HPDE6-E6E7 (cell line): ENCODE data around the gene PARL.
A peak's percentile ranks its signal among the peaks of the same experiment; 100 is the strongest.
"Not testable (repeated sequence)": the region's sequence is repeated elsewhere in the genome, so short reads cannot be mapped to it uniquely, and the experiment has no call there.

Experiments
- DNase-seq: peaks from one replicate; pipeline ENCODE4 v3.0.0; 2011; ENCODE audit warnings: missing footprints; ENCODE audit errors: extremely low spot score

Gene PARL

DNA sequence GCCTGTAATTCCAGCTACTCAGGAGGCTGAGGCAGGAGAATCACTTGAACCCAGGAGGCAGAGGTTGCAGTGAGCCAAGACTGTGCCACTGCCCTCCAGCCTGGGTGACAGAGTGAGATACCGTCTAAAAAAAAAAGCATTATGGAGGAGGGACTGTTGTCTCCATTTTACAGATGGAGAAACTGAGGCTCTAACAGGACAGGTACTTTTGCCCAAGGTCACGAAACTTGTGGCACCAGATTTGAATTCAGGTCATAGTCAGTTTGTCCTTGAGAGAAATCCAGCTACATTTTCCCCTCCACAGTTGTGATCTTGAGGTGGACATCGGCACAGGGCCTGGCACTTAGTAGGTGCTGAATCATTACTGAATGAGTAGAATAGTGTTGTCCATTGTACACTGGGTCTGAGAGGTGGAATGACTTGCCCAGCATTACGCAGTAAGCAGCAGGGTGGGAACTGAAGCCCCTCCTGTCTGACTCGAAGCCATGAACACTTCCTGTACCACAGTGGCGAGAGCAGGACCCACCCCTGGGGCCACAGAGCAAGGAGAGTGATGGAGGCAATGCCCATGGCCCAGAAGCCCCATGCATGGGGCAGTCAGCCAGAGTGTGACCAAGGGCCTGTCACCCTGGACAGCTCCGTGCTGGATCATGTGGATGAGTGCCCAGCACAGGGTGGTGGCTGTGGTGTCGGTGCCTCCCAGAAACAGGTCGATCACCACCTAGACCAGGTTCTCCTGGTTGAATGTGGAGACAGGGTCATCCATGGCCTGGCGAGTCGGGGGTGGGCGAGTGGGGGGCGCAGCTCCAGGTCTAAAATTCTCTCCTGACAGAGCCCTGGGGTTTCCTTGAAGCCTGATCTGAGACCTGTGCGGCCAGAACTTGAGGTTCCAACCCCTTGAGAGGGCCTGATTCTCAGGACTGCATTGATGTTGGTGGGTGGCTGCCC is 20.4 kb upstream of the PARL start:
- DNase-seq, result no peak

DNA sequence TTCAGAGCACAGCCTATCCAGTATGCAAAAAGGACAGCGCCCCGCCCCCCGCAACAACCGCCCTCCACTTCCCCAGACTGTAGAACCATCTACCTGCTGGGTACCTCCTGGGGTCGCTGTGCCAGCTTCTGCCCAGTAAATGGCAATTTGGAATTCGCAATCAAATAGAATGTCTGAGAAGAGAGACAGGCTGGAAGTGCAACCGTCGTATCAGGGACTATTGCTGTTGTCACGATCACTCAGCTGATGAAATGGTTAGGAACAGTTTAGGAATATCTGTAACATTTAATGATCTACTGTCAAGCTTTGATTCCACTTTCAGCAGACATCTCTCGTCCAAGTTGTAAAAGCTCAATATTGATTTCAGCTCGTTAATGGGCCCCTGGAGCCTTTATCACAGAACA is 13.3 kb upstream of the PARL start:
- no peak for DNase-seq

DNA sequence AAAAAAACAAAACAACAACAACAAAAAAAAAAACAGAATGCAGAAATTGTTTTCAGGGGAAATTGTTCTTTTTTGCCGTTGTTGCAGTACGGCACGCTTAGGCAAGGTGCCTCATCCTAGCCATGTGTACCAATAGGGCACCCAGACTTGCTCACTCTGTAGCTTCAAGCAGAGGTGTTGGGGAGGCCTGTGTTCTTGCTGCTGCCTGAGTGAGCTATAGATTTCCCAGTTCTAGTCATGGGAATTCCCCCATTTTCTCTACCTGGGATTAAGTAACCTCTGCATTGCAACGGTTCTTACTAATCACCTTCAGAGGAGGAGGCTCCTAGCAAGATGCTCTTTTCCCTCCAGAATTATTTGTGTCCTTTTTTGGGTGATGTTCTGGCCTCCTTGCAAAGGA is 12.9 kb upstream of the PARL start:
- DNase-seq, result no peak

DNA sequence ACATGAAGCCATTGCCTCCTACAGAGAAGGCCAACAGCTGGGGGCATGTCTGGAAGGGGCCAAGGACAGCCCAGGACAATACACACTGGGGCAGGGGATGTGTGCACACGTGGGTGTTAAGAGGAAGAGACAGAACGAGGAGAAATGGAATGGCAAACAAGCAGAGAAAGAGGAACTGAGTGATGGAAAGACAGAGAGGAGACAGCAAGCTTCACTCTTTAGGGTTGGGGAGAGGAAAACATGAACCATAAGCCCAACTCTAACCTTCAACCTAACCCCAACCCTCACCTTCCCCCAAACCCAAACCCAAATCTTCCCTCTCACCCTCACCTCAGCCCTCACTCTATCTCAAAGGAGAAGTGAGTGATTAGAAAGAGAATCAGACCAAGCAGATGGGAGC is 11.9 kb upstream of the PARL start:
- no peak for DNase-seq

DNA sequence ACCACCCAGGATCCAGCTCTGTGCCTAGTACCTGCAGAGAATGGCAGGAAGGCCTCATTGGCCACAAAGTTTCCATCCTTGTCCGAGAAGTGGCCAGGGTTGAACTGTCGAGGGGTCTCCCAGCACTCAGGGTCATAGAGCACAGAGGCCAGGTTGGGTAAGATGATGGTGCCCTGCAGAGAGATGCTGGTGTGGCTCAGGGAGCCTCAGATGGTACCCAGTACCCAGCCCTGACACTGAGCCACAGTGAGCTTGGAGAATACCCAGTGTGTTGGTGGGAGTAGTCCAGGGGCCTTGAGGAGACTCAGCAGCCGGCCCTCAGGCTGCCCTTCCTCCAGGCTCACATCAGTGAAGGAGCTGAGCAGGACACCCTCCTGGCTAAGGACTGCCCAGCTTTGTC is 11.5 kb upstream of the PARL start:
- no peak for DNase-seq

DNA sequence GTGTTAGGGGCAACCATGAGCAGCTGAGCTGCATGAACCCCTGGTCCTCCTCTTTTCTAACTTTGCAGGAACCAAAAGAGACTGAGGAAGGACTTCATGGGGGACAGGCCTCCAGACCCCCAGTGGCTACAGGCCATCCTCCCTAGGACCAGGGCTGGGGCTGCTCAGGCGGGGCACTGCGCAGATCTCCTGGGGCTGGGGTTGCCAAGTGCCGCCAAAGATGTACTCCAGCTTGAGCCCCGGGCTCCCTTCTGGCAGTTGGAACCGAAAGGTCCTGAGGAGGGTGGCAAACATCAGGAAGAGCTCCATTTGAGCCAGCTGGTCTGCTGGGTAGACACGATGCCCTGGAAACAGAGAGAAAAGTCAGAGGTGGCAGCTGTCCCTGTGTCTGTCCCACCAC is 11.1 kb upstream of the PARL start:
- DNase-seq, result no peak

DNA sequence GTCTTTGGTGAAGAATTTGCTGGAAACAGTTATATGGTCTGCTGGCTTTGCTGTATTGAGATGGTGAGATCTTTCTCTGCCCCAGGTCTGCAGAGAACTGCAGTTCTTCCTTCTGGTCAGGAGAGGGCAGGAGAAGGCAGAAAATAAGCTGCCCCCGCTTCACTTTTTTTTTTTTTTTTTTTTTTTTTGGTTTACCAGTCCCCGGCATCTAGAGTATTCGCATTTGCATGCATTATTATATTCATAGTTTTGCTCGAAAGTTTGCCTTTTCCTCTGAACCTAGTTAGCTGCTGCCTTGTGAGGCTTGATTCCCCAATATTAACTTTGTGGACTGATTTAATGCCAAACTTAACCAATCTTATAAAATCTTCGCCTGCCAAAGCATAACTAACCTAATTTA is 10.6 kb upstream of the PARL start:
- peak; percentile 75 for DNase-seq

DNA sequence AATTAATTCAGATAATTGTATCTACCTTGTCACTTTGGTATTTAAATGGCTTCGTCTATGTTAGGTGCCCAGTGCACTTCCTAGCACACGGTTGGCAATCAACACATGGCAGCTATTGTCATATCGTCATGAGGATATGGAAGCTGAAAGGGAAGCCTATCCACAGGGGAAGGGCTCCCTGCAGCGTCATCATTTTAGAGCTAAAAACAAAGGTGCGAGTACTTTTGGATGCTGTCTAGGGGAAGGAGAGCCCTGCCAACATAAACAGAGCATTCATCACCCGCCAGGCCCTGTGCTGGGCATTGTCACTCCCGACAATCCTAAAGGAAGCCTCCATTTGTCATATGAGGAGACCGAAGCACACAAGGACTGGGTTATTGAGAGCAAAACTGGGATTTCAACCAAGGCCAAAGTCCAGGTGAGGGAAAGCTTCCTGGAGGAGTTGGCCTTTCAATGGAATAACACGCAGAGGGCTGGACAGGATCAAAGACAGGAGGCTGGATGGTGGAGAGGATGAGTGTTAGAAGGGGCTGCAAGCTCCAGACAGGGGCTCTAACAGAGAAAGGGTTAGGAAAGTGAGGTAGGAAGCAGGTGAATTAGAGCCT is 8.0 kb upstream of the PARL start:
- DNase-seq, result no peak

DNA sequence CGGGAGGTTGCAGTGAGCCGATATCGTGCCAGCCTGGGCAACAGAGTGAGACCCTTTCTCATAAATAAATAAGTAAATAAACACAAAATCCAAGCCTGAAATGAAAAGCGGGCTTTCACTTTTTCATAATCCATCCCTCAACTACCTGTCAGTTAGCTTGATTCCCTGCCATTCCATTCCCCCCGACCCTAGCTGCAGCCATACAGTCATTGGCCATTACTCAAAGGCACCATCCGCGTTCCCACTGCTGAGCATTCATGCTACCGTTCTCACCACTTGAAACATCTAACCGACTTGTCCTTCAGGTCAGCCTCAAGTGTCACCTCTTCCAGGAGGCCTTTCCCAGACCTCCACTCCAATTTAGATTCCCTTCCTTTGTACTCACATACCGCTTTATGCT is 1.1 kb upstream of the PARL start:
- no peak for DNase-seq

DNA sequence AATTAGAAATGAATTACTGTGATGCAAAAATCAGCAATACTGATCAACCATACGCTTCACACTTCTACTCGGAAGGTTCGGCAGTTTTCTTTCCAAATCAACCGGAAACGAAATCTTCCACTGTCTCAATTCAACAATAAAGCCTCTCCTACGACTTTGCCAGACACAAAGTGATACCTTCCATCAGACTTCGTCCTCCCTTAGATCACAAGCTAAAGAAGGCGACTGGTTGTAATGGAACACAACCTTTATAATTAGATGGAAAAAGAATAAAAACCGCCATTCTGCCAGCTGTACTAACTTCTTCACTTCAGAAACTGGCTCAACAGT is 618 bp downstream of the PARL start:
- no peak for DNase-seq

DNA sequence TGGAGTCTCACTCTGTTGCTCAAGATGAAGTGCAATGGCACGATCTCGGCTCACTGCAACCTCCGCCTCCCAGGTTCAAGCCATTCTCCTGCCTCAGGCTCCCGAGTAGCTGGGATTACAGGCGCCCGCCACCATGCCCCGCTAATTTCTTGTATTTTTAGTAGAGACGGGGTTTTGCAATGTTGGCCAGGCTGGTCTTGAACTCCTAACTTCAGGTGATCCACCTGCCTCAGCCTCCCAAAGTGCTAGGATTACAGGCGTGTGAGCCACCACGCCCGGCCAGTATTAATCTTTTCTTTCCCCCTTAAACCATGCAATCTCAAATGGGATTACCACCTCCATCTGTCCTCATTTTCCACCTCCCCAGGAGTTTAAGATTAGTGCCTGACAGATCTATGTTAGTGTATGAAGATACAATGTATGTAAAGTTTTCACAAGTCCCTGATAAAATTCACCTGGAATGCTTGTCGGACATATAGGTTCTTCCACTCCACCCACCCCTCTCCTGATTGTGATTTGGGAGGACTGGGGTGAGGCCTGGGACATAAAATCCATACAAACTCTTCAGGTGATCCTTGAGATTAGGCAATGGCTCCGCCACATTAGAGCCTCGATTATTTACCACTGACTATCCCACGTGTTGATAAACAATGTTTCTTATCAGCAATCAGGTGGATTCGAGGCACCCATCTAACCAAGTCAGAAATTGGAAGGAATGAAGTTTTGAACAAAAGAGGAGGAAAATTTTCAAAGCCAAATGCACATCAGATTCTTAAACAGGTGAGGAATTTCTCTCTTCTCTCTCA is 1.2 kb downstream of the PARL start:
- no peak for DNase-seq

DNA sequence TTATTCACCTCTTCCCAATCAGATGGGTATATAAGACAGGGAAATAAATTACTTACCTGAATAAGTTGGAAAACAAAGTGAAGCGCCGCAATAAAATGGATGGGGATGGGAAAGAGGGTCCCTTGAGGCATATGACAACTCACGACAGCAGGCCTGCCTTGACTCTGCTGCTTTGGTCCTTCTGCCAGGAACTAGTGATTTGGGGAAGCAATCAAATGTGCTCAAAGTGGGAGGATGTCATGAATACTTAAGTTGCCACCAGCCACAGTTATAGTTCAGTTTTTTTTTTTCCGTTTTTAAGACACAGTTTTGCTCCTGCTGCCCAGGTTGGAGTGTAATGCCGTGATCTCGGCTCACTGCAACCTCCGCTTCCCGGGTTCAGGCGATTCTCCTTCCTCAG is 4.6 kb downstream of the PARL start:
- DNase-seq, result no peak

DNA sequence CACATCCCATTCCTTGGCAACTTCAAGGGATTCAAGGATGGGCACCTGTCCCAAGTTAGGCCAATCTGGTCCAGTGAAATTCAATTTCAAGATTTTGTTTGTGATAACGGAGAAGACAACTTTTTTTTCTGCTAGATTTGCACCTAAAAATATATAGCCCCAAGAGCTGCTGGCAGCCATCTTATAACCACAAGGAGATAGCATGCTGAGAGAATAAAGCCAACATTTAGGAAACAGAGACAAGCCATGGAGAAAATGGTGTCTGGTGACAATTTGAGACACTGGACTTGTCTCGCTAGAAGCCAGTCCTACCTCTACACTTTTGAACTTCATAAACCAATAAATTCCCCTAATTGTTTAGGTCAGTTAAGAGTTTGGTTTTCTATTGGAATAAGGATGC is 5.4 kb downstream of the PARL start:
- no peak for DNase-seq

DNA sequence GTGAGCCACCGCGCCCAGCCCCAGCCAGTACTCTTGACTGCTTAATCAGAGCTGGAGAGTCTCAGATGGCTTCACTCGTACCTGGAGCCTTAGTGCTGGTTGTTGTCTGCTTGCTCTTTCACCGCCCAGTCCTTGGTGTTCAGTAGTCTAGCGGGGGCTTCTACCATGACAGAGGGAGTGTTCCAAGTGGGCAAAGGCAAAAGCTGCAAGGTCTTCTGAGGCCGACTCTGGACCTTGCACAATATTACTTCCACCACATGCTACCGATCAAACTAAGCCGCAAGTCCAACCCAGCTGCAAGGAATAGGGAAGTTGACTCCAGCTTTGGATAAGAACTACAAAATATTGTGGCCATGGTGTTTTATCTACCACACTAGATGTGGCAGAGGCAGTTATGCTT is 6.6 kb downstream of the PARL start:
- no peak for DNase-seq

DNA sequence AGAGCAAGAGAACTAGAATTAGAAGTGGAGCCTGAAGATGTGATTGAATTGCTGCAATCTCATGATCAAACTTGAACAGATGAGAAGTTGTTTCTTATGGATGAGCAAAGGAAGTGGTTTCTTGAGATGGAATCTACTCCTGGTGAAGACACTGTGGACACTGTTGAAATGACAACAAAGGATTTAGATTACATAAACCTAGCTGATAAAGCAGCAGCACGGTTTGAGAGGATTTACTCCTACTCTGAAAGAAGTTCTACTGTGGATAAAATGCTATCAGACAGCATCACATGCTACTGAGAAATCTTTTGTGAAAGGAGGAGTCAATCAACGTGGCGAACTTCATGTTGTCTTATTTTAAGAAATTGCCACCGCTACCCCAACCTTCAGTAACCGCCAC is 7.5 kb downstream of the PARL start:
- not testable (repeated sequence) for DNase-seq

DNA sequence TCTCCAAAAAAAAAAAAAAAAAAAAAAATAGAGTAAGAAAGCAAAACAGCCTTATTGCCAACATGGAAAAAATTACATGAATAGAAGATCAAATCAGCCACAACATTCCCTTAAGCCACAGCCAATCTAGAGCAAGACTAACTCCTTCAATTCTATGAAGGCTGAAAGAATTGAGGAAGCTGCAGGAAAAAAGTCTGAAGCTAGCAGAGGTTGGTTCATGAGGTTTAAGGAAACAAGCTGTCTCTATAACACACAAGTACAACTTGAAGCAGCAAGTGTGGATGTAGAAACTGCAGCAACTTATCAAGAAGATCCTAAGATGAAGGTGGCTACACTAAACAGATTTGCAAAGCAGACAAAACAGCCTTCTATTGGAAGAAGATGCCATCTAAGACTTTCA is 9.3 kb downstream of the PARL start:
- DNase-seq, result no peak

DNA sequence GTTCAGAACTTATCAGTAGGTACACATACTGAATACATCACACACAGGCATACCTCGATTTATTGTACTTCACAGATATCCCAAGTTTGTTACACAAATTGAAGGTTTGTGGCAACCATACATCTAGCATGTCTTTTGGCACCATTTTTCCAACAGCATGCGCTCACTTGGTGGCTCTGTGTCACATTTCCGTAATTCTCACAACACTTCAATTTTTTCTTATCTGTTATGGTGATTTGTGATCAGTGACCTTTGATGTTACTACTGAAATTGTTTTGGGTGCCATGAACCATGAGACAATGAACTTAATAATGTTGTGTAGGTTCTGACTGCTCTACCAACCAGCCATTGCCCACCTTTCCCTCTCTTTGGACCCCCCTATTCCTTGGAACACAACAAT is 10.8 kb downstream of the PARL start:
- DNase-seq, result no peak

DNA sequence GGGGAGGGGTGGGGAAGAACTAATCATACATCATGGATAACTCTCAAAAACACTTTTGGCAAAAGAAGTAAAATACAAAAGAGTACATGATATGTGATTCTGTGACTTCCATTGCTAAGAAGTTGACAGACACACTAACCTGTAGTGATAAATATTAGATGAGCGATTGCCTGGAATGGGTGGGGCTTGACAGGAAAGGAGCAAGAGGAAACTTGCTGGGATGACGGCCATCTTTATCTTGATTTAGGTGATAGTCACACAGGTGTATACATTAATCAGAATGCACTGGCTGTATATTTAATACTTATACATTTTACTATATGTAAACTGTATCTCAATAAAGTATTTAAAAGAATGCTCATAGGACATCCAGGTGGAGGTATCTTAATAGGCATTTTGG is 13.1 kb downstream of the PARL start:
- DNase-seq, result no peak

DNA sequence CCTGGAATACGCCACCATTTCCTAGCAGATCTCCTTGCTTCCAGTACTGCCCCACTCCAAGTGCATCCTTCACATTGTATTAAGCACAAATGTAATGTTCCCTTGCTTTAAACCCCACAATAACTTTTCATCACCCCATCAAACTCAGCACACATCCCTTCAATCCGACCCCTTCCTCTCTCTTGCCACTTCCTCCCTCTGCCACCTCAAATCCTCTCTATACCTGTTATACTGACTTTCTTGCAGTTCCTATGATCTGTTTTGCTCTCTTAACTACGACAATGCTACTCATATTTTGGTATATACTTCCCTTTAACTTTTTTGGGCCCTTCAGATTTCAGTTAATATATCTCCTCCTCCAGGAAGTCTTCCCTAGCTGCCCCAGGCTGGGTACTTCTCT is 14.1 kb downstream of the PARL start:
- no peak for DNase-seq

DNA sequence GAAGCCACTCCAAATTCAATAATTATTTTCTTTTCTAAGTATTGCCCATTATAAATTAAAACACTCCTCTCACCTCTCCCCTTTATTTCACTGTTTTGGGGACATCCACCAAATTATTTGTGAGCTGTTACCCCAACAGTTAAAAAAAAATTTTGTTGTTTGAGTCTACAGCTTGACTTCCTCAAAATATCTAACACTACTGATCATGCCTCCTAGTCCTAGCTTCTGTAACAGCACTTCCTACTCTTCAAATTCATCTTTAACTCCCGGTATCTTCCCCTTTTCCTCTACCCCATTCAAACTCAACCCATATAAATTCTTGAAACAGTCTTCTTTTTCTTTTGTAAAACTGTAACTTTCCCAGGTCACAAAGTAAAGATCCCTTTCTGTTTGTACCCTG is 15.9 kb downstream of the PARL start:
- no peak for DNase-seq

DNA sequence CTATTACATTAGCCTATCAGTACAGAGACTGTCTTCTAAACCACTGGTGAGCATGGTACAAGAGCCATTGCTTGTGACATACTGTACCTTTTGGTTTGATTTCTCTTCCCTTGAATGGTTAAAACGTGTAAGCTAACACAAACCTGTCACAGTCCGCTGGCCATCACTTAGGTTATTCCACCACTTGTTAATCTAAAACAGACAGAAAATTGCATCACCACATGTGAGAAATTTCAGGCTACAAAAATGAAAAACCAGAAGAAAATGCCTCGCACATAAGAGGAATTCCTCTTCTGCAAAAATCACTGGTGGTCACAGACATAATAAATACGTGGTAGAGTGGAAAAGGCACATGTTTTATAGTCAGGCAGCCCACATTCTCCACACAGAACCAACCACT is 22.1 kb downstream of the PARL start:
- DNase-seq, result no peak

DNA sequence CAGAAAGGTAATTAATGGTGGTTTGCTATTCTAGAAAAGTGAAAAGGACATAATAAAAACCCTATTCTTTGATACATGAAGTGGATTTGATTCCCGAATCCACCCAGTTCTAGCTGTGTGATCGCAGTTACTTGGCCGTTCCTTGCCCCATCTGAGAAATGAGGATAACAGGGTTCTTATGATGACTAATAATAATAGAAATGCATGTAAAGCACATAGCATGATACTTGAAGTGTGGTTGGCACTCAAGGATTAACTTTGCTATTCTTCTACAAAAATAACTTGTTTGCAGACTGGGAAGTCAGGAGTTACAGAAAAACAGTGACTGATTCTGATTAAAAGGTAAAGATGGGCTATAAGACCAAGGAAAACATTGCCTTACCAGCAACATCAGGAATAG is 26.8 kb downstream of the PARL start:
- DNase-seq, result no peak
